NCI-H146 (cell line): Measurements from ENCODE around the gene RELB.

ENCODE experiments used
- DNase-seq: peaks from one replicate; lab custom pipeline; 2025; lab: John Stamatoyannopoulos, UW

Gene RELB

GRCh38 chr19:45079911-45080370 is 78.7 kb downstream of the RELB start:
- no peak for DNase-seq

GRCh38 chr19:45082170-45082569 is 80.9 kb downstream of the RELB start:
- no peak for DNase-seq

GRCh38 chr19:45086480-45086879 is 85.2 kb downstream of the RELB start:
- no peak for DNase-seq

GRCh38 chr19:45087531-45087930 is 86.3 kb downstream of the RELB start:
- DNase-seq, result no peak
